HG02759 (cell line): ENCODE data around the gene DGKI.

ENCODE experiments used
- ATAC-seq: cut with Tn5 transposase; IDR thresholded peaks from one replicate; pipeline ENCODE4 v1.9.1; 2021; ENCODE audit warnings: mild to moderate bottlenecking, moderate library complexity; ENCODE audit not compliant: unreplicated experiment

The DGKI gene

DNA sequence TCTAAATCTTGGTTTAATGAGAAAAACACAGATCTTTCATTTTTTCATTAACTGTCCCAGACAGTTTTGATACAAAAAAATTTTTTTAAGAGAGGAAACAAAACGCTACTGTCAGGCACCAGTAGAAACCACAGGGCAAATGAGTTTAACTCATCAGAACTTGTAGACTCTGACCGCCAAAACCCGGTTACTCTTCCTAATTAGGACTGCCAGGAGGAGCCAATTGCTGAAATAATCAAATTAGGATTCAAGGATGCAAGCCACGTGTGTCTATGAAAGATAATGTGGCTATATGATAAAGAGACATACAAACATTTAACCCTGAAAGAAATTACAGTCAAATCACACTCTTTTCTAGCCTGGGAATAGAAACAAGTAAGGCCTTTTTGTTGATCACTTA, 154.4 kb downstream of the DGKI start:
- no peak for ATAC-seq

DNA sequence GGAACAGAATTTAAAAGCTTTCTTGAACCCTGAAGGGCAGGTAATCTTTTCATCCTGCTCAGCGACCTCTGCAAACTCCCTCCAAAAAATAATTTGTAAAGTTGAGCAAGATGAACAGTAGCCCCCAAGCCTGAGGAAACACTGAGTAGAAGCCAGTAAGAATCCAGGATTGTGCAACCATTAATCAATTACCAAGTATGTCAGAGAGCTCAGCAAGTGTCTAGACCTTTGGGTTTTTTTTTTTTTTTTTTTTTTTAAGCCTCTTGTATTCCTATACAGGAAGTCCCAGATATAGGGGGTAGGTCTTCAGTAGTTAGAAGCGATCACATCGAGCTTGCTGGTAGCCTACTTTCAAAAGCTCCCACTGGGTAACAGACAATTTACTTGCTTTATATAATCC, 155.2 kb downstream of the DGKI start:
- ATAC-seq, result no peak

DNA sequence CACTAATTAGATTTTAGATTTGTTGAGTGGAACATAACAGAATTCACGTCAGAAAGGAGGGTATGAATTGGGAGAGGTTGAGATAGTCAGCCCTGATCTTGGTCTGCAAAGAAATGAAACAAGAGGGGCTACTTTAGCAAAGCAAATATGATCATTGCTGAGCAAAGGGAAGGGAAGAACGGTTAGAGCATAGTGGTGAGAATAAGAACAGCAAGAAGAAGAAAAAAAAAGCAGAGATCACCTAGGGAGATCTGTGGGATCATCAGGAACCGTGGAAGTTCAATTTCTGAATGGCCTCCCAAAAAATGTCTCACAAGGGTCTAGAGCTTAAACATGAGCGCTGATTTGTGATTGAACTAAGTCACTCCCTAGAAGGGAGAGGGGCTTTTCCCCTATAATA, 156.1 kb downstream of the DGKI start:
- no peak for ATAC-seq

DNA sequence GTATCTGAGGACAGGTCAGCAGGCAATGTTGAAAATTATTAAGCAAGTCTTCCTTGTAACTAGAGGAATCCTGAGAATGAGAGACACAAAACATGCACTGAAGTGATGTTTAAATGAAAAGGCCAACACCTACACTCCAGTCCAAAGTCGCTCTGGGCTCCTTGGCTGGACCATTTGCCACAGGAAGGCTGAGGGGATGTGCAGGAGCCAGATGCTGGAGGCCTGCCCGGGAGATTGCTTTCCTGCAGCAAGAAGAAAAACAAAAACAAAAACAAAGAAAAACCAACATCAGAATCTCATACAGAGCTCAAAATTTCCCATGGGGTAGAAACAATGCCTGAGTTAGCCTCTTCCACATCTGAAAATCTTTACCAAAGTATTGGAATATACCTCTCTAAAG, 157.0 kb downstream of the DGKI start:
- ATAC-seq, result no peak

DNA sequence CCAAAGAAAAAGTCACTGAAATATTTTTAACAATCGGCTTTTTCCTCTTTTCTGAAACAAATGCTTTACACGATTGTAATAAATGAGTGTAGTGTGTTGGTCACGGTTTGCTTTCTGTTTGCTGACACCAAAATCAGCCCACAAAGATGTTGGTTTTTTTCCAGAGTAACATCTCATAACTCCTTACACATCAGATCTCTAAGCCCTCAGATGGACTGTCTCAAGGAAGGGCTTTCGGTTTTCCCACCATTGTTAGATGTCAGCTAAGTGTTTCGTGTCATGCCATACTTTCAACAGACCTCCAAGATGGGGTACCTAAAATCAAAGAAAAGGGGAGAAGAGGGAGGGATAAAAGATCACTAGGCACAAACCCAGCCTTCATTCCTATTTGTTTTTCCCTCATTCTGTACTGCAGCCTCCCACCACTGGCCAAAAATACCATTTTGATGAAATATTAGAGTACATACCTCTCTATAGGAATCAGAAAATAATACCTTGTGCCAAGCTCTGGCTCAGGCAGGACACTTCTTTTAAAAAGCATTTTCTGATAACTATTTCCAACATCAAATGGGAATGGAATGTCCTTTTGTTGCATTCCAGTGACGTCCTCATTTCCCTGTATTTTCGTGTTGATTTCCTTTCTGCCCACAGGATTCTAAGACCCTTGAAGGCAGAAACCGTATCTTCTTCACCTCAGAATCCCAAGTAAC, 159.1 kb downstream of the DGKI start:
- no peak for ATAC-seq

DNA sequence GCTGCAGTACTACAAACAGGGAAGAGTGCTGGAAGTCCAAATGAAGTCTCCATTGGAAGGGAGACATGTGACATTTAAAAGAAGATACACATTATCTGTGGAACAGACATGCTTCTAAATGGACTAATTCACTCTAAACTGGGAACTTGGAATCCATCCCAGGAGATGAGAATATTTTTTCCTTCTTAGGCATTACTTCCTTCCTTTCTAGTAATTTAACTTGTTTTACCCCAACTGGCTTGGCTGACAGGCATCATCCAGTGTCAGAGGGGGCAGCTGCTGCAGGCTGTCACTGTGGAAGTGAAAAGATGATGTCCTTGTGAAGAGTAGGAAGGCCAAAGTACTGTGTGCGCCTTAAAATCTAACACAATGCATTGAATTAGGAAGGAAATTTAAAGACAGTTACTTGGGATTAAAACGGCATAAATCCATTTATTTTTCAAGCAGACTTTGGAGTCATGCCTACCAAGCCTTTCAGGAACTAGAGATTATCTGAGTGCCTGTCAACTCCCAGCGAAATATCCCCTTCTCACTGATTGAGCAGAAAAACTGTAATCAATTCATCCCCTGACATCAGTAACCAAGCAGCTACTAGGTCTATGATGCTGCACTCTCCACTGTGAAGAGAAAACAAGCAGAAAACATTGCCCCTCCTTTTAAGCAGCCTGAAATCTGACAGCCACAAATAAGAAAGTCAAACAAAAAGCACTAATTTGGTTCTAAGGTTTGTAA, 161.2 kb downstream of the DGKI start:
- ATAC-seq, result no peak

DNA sequence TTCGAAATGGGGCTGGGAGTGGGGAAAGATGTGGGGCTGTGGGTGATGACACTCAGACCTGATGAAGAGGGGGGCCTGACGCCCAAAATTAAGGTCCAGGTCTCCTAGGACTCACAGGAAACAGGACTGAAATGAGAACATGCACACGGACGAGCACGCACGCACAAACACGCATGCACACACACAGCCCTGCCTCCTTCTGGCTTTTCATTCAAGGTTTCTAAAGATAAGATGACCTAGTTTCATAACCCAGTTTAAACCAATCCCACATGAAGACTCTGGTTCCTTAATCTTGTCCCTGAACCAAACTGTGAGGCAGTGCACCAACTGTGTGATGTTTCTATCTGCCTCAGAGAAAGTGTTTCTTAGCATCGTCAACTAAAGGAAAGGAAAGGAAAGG, 162.0 kb downstream of the DGKI start:
- no peak for ATAC-seq

DNA sequence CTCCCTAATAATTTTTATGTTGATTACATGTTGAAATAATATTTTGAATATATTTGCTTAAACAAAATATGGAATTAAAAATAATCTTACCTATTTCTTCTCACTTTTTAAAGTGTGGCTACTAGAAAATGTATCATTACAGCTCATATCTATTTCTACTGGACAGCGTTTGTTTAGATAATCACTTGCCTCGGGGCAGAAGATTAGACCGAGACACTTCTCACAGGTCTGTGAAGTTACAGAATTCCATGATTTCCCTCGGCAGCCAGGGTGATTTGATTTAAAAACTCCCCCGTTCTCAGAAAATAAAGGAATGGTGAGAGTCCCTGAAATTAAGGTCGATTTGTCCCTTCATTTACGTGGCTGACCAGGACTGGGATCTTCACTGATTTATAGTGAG, 162.5 kb downstream of the DGKI start:
- no peak for ATAC-seq

DNA sequence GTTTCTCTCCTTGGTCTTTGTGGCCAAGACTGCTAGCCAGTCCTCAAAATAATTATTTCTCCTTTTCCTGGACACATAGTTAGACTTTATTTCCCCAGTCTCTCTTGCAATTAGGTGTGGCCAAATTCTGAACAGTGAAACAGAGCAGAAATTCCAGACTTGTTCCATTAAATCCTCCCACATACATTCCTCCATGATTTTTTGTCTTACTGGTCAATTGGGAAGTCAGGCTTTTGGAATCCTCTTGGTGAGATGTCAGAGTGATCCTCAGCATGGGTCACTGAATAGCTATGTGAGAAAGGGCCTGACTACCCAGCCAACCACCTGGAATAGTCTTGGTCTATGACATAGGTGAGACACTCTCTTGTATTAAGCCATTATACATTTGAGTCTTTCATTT, 164.2 kb downstream of the DGKI start:
- ATAC-seq, result no peak

DNA sequence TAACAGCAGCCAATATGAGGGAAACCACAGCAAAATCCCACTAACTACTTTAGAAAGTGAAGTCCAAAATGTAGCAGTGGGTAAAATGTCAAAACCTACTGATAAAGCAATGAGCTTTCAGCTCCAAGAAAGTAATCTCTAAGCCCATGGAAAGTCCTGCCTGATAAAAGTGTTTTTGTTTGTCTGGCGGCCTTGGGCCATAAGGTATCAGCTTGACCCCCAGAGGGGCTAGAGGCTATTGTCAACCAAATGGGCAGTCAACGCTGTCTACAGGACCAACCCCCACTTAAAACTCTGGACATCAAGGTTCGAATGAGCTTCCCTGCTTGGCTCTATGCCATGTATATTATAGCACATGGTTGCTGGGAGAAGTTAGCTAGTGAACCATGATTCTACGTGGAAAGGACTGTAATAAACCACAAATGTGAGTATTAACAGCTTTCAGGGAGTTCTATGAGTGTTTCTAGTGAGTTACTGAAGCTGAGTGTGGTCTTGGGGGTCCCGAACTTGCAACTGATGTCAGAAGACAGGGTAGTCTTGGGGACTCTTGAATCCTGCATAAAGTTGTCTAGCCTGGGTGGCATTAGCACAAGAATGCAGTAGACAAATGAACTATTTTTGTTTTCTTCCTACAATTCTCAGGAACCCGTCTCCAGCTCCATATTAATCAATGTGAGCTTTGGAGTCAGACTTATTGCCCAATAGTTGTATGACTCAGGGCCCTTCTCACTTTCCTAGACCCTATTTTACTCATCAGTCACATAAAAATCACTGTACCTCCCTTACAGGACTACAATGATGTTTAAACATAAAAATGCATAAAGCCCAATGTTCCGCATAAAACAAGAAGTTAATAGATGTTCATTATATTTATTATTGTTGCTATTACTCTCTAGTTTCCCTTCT, 164.9 kb downstream of the DGKI start:
- no peak for ATAC-seq

DNA sequence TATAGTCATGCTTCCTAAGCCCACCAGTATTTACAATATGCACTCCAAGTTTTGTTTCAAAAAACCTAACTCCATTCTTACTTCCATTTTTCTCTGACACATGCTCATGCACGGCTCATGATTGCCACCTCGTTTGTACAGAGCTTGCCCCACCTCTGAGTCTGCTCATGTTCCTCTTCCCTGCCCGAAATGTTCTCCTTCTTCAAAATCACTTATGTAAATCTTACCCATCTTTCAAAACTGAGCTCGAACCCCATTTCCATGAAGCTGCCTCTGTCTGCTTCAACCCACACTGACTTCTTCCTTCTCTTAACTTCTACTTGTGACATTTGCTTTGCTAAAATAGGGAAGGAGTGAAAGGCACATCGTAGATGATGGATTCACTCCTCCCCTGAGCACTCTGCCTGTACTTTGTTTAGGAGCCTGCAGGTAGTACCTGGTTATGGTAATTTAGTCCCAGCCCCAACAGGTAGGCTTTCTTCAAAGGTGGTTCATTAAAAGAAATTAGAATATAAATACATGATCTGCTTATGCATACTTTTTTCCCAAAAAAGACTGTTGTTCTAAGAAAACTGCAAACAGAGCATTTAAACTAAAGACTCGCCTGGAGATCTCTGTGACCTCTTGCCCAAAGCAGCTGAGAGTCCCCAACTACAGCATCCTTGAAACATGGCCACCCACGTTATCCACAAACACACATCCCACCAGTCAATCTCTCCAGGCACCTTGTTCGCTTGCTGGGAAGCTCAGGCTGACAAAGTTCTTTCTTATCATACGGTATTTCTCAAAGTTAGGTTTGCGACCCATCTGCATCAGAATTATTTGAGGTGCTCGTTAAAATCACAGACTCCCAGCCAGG, 172.0 kb downstream of the DGKI start:
- no peak for ATAC-seq

DNA sequence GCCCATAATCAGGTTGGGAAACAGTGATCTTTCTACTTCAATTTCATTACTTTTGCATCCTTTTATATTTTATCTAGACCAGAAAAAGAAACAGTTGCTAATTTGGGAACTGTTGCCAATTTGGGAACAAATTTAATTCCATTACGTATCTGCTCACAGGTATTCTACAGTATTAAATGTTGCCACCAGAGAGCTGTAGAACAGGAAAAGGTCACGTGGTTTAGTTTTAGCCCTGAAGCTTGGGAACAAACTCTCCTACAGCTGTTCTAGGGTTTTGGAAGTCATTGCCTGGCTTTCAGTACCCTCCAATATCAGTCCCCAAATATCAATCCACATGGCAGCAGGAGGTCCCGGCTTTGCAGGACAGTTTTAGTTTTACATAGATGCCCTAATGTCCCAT, 172.7 kb downstream of the DGKI start:
- no peak for ATAC-seq

DNA sequence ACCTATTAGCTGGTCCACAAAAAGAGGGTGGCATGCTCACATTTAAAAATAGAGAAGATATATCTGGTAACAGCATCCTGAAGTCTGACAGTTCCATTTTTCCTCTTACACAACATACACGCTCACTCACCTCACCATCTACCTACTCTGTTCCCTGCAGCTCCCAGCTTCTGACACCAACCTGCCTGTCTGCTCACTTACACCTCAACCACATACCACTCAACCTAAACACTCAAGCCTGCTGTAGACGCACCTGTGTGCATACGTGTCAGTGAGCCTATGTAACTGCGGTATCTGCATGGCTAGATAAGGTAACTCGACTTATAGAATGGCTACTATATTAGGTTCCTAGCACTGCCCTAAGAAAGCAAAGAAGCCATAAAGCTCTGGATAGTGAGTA, 174.9 kb downstream of the DGKI start:
- ATAC-seq, result no peak

DNA sequence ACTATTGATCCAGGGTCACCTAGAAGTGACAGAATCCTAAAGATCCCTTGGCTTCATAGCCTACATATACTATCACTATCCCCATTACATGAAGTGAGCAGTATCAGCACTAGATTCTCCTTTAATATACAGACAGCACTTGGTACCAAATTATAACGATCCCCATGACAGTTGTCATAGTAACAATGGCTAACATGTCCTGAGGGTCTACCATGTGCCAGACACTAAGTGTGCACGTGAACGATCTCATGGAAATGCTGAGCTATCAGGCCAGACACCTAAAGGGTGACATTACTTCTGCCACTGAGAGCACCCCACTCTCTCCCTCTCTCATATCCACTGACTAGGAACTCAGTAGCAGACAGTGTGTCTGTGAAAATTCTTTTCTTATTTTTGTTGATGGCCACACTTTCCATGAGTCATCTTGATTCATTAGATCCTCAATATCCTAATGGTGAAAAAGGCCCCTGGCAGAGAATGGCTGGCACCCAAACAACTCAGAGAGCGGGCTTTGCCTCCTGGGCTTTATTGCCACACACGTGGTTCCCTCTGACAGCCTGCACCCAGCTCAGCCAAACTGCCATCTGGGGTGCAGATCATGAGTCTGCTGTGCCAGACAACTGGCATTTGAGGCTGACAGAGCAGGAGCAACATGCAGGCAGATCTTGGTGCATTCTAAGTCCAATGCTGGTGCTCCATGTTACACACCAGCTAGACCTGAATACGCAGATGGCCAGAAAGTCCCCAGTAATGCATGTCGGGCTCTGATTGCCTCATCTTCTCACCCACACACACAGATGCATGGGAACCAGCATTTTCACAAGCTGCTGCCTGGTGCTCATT, 176.3 kb downstream of the DGKI start:
- no peak for ATAC-seq

DNA sequence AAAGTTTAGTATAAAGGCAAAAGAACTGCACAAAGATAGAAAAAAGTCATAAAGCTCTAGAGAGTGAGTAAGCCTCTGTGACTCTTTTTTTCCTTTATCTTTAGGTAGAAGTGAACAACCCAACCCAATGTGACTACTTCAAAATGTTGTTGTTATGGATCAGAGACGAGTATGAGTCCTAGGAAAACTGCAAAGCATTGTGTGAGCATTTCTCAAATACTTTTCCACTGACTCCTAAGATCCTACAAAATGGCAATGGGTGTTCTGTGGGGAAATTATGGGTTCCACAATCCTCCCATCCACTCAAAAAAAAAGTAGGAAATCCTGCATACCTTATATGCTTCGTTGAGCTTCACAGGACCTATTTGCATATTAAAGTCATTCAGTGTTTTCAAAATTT, 177.1 kb downstream of the DGKI start:
- no peak for ATAC-seq

DNA sequence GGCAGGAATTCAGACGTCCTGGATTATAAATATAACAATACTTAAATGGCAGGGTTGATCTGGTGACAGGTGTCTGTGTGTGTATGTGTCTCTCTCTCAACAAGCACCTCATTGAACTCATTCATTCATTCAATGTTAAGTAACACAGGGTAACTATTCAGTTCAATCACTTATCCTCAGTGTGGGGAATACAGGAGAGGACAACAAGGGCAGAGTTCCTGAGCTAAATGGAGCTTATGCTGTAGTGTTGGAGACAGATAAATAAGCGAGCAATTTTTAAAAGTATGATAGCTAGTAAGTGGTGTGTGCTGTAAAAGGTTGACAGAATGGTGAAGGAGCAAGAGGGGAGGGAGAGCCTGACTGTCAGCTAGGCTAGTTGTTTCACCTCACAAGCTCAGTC, 178.4 kb downstream of the DGKI start:
- no peak for ATAC-seq

DNA sequence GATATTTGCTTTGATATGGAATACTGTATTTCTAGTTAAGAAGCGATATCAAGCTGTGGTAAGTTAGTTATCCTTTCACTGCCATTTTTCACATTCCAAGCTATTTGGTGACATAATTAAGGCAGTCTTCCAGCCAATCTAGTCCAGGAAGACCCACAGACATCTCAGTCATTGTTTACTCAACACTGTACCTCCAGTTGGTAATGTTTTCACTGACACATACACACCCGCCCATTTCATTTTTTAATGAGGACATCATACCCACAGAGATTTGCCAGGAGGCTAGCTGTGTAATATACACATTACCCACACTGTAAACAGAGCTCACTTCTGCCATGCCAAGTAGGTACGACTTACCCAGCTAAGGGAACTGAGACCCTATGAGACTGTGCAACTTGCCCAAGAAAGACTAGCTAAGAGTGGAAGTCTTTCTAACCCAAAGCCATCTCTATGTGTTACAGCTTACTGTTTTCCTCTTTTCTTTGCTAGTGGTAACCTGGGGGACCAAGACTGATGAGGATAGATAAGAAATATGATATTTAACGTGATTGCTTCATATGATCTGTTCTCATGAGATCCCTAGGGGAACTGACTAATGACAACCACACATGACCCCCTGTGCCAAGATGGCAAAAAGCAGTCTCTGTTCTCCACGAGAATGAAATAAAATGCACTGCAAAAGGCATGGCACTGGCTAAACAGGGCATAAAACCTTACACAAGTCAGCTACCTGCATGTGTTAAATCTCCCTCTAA, 179.0 kb downstream of the DGKI start:
- no peak for ATAC-seq

DNA sequence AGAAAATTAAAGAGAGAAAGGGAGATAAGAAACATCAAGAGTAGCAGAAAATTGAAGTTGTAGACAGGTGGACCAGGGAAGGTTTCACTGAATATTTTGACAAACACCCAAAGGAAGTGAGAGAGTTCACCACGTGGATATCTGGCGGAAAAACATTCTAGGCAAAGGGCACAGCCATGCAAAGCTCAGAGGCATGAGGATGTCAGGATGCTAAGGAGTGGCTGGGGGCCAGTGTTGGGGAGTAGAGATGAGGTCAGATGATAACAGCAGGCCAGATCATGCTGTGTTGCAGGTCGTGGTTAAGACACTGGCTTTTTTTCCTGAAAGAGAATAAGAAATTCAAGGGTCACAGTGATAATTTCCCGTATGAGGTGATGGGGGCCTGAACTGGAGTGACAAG, 181.9 kb downstream of the DGKI start:
- no peak for ATAC-seq

DNA sequence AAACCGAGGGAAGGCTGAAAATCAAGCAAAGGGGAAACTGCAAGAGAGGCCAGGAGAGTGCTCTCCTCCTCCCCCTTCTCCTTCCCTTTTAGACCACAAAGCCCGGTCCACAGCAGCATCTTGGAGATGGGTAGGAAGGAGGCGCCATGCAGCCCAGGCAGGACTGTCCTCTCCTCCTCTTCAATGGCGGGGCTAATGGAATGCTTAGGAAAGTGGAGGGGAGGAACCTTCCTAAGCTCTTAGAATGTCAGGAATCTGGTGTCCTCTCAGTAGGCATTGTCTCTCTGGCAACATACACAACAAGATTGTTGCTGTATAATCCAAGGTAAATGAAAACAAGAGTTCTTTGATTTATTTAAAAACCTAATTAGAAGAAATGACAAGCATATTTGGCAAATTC, 185.1 kb downstream of the DGKI start:
- ATAC-seq, result no peak
